NCI-H2227 (cell line): ENCODE measurements around the gene MDFI.

ENCODE experiments used
- DNase-seq: peaks from one replicate; lab custom pipeline; 2025; ENCODE audit not compliant: unreplicated experiment; lab: John Stamatoyannopoulos, UW

The MDFI gene

DNA sequence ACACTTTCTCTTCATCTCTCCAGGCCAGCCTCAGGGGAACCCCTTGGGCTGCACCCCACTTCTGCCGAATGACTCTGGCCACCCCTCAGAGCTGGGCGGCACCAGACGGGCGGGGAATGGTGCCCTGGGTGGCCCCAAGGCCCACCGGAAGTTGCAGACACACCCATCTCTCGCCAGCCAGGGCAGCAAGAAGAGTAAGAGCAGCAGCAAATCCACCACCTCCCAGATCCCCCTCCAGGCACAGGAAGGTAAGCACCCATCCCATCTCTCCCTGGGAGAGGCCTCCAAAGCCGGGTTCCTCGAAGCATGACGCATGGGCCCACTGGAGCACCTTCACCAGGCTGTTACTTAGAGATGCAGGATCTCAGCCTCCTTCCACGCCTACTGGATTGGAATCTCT lies 11.3 kb downstream of the MDFI start:
- DNase-seq, result no peak

DNA sequence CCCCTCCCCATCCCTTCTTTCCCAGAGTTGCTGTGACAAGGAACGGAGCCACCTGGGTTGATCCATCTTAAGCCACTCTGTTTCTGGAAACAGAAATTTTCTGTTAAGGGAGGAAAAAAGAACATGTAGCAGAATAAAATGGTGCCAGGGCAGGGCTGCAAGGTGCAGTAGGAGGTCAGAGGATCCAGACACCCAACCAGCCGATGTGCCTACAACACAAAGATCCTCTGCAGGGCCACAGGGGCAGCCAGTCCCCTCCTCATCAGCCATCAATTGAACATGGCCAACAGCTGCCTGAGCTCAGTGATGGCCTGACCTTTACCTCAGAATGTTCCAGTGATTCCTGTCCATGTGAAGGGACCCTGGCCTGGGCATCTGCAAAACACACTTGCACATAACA lies 11.9 kb downstream of the MDFI start:
- DNase-seq, result no peak

DNA sequence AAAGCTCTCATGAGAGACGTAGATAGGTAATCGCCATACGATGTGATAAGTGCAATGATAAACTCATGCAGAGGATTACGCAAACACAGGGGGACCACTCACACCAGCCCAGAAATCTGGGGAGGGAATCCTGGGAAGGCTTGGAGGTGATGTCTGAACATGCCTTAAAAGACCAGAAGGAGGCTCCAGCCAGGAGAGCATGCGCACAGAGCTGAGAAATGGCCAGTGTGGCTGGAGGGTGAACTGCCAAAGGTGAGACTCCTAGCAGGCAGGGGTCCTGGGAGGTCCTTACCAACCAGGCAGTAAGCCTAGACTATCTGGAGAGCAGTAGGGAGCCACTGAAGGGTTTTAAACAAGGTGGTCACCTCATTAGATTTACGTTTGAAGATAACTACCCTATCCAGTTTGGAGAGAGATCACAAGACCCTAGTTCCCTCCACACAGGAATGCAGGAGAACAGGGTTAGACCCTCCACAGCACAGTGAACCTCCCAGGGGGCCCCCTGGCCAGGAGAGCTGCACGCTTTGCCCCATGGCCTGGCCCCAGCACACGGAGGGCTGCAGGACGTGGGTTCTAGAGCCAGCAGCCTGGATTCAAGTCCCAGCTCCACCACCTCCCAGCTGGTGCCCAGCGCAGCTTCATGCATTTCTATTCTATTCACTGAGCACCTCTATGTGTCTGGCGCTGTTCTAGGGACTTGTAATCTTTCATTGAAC lies 13.1 kb downstream of the MDFI start:
- DNase-seq, result no peak

DNA sequence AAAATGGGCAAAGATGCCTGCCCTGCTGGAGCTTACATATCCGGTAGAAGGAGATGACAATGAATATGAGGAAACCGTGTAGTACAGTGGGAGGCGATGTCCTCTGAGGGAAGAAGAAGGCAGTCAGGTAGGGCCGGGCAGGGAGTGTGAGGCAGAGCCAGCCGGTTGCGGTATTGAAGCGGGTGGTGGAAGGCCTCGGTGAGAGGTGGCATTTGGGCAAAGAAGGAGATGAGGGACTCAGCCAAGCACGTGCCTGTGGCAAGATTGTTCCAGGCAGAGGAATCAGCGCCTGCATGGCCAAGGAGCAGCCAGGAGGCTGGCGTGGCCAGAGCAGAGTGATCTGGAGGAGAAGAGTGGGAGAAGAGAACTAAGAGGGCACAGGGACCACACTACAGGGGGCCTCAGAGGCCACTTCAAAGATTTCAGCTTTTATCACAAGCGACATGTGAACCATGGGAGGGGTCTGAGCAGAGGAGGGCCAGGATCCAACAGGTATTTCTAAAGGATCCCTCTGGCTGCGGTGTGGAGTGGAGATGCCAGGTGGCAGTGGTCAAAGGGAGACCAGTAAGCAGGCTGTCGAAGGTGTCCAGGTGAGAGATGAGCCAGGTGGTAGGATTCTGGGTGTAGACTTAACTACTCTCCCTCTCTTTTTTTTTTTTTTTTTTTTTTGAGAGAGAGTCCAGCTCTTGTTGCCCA lies 13.8 kb downstream of the MDFI start:
- DNase-seq, result no peak

DNA sequence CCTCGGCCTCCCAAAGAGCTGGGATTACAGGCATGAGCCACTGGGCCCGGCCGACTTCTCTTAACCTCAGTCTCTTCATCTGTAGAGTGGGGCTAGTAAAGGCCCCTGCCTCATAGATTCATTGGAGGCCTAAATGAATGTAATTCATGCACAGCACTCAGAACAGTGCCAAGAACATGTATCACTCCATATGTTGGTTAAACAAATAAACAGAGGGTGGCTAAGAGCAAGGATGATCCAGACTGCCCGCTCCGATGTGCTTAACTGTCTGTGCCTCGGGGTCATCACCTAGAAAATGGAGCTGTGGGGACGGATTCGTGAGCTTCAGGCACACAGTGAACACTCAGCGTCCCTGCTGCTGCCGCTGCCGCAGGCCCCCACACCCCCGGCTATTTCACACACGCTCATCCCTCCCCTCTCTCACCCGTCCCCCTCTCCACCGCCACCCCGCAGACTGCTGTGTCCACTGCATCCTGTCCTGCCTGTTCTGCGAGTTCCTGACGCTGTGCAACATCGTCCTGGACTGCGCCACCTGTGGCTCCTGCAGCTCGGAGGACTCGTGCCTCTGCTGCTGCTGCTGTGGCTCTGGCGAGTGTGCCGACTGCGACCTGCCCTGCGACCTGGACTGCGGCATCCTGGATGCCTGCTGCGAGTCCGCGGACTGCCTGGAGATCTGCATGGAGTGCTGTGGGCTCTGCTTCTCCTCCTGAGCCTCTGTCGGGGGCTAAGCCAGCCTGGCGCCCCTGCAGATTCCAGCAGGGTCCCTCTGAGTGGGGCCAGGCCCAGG lies 14.8 kb downstream of the MDFI start:
- no peak for DNase-seq

DNA sequence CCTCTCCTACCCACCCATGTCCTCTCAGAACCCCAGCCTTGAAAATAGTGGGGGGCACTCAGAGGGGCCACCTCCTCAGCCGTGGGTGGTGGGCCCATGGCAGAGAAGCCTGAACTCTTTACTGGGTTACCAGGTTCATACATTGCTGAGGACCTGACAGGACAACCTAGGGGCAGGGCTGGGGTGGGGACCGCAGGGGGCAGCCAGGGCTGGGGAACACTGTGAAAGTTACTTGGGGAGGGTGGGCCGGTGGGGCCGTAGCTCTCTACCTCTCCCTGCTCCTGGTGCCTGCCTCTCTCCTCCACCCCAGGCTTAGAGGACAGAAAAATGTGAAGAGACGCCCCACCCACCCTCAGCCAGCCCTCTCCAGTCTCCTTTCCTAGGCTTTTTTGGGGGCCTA lies 15.4 kb downstream of the MDFI start:
- no peak for DNase-seq

DNA sequence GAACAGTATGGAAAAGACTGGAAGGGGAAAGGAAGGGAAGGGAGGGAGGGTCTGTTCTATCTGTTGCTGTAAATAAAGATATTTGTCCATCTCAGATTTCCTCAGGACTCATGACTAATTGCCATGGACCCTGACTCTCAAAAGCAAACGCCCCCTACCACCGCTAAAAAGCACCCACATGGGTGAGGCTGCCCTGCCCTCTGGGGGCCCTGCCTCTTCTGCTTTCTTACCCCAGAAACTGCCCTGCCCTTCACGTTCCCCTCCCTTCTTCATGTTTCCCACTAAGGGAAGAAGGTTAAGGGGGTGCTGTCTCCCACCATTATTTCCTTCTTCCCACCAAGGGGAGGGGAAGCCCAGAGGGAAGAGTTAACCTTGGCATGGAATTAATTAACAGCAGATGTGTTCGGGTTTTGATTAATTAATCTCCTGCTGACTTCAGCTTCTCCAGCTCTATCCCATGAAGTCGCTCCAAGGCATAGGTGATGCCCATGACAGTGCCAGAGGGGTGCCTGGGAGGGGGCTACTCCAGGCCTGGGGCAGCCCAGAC lies 16.0 kb downstream of the MDFI start:
- no peak for DNase-seq

DNA sequence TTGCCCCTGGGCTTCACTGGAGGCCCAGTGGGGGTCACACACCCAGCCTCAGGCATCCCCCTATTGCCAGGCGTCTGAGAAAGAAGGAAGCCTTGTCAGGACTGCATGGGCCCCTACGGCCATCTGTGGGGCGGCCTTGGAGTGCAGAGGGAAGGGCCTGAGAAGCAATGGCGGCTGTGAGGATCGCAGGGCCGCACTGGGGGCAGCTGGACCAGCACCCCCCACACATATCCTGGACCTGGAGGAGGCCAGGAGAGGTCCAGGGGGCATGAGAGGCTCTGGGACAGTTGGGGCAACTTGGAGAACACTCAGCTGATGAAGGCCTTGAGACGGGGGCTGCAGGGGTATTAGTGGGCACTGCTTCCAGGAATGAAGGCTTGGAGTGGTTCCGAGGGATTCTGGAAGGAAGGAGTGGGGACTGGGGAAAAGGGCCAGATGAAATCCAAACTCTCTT lies 16.5 kb downstream of the MDFI start:
- no peak for DNase-seq

DNA sequence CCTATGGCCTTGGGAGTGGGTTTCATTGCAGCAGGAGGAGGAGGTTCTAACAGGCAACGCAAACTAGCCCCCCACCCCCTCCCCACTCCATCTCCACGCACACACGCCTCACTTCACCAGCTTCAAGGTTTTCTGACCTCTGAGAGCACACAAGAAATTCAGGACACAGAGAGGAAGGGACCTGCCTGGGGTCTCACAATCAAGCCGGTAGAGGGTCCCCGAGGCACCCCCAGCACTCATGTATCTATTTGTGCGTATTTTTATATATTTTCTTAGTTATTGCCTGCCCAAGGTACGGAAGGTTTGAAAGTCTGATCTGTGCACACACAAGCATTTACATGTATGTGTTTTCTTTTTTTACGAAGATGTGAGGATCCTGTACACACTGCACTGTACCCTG lies 16.9 kb downstream of the MDFI start:
- DNase-seq, result no peak

DNA sequence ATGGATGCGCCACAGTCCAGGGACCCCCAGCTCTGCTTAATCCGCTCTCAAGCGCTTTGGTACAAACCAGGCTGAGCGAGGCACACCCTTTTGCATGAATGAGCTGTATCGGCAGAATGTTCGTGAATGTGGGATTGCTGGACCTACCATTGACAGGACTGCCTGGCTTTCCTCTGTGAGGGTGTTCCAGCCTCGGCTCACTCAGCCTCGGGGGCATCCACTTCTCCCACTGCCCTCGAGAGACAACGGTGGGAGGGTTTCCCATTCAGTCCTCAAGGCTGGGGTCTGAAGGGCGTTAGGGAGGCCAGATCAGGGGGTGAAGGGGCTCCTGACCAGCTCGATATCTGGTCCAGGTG lies 17.4 kb downstream of the MDFI start:
- no peak for DNase-seq

DNA sequence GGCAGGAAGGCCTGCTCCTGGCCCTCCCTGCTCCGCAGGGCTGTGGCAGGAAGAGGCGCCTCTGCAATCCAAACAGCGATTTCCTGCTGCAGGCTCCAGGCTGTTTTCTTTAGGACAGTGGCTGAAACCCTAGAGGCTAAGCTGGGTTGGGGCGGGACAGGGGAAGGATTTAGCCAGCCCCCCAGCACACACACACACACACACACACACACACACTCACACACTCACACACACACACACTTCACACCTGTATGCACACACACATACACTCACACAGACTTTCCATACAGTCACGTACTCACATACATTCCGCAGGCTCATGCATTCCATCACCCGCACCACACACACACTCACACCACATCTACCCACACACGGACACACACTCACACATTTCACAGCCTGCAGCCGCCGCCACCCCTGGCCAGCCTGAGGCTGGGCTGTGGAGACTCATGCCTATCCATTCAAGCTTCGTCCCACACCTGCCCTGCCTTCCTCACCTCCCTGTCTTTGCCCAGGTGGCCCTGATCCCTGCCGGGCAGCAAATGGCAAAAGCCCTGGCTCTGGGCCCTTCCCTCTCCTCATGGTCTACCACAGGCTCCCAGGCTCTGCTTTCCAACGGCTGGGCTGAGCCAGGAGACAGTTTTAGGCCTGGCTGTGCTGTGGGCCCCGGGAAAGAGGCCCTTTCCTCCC lies 17.9 kb downstream of the MDFI start:
- DNase-seq, result no peak

DNA sequence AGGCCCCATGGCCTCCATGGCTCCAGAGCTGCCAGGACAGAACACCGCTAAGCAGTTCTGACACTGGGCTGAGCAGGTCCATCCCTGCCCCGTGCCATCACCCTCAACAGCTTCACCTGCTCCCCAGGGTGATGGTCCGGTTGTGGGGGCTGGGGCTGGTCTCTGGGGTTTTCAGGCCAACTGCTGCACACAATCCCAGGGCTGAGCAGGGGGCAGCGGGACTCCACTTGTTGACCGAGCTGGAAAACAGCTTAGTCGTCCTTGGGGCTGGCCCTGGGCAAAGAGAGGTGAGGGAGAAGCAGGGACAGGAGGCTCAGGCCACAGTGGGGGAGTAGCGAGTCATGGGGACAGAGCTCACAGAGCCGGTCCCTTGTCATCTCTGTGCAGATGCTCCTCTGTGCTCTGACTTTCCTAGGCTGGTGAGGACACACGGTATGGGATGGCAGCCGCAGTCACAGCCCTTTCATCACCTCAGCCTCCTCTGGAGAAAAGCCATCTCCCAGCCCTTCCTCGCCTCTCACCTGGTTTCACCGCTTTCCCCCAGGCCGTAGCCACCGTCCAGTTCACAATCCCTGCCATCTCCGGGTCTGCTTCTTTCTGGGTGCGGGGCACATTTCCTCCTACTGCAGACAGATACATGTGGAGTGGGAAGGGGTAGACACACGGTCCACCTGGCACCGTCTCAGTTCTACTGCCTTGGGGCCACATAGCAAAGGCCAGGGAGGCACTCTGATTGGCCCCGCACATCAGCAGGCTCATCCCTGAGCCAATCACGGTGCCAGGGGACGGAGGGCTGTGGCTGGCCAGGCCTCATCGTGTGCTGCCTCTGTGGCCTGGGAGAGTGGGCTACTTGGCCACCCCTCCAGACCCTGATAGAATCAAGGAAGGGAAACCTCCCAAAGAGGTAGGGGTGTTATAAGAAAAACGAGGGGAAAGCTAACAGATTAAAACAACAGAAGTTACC lies 19.1 kb downstream of the MDFI start:
- no peak for DNase-seq

DNA sequence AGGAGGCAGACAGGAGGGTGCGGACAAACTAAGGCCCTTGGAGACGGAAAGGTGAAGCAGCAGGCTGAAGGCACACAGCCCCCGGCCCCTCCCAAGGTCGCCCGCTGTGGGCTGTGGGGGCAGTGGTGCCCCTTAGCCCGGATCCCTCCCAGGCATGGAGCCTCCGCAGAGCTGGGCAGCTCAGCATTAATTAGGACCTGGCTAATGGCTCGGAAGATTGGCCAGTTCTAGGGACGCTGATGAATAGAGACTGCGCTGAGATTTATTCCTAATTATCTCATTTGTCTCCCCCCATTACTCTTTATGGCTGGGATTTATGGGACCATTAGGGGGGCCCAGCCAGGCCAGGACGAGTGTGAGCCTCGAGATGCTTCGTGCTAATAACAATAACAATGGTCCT lies 20.4 kb downstream of the MDFI start:
- DNase-seq, result no peak

DNA sequence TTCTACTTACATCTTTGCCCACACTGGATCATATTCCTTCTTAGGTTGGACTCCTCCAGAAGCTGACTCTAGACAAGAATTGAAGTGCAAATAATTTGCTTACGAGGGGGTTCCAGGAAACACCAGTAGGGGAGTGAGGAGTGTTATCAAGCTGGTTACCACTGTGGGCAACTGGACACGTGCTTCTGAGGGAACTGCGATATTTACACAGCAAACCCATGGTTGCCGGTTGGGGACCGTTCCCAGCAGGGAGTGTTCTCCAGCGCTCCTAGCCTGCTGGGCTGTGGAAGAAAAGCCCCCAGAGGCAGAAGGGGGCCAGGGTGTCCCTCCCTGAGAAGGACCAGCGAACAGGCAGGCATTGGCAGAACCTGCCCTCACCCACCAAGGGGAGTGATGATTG lies 21.7 kb downstream of the MDFI start:
- DNase-seq, result no peak

DNA sequence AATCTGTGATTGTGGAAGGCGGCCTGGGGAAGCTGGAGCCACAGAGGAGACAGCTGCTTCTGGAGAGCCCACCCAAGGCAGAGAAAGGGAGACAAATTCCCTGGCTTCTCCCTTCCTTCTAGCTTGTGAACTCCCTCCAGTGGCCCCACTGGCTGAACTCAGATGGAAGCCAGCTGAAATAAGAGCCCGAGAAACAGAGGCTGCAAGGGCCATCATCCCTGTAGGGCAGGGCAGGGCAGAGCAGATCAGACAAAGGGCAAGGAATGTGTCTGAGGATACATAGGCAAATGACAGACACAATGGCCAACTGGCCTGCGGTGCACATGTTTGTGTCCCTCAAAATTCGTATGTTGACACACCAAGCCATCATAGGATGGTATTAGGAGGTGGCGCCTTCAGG lies 25.3 kb downstream of the MDFI start:
- DNase-seq, result no peak

DNA sequence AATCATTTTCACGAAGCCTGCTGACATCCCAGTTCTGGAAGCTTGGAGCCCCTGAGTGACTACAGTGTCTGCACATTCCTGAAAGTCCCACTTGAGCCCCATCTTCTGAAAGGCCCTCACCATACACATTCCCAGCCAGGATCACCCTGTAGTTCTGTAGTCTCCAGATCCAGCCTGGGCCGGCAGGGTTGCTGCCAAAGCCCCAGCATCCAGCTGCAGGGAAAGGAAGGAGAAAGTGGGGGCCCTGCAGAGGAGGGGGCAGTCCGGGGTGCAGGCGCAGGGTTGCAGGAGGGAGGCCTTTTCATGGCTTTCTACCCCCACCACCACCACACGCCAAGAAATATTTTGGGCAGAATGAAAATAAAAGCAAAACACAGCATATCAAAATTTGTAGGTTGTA lies 26.0 kb downstream of the MDFI start:
- DNase-seq, result no peak

DNA sequence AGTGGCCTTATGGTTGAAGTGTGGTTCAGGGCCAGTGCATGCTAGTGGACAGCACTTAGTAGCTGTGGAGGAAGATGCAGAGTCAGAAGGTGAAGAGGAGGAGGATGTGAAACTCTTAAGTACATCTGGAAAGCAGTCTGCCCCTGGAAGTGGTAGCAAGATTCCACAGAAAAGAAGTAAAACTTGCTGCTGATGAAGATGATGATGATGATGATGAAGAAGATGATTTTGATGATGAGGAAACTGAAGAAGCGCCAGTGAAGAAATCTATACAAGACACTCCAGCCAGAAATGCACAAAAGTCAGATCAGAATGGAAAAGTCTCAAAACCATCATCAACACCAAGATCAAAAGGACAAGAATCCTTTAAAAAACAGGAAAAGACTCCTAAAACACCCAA lies 28.9 kb downstream of the MDFI start:
- no peak for DNase-seq

DNA sequence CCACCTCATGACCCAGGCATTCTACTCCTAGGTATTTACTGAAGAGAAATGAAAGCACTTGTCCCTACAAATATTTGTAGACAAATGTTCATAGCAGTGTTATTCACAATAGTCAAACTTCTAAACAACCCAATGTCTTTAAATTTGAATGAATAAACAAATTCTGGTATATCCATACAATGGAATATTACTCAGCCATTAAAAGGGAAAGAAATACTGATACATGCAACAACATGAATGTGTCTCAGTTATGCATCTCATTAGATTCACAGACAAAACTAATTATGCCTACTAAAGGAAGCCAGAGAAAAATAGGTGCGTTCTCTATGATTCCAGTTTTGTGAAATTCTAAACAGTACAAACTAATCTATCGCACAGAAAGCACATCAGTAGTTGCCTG lies 30.7 kb downstream of the MDFI start:
- DNase-seq, result no peak

DNA sequence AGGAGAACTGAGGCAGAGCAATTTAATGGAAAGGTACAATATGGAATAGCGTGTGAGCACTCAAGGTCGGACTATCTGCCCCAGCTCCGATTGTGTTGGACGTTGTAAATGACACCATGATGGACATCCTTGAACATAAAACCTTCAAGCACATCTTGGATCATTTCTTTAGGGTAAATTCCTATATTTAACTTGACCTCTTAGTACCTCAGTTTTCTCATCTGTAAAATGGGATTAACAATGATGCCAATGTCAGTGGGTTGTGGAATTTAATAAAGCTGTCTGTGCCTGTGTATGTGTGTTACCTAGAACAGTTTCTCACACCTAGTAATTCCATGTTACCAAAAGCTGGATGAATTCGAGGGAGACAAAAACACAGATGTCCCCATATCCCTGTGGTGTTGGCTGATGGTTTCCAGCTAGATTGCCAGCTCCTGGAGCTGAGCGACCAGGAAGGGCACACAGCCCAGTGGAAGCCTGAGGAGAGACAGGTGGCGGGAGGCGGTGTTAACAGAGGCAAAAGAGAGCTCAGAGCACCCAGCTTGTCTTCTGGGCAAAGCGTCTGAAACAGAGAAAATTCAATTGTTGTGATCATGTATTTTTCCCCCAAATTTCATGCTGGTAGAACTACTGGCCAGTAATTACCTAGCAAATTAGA lies 32.6 kb downstream of the MDFI start:
- DNase-seq, result no peak

DNA sequence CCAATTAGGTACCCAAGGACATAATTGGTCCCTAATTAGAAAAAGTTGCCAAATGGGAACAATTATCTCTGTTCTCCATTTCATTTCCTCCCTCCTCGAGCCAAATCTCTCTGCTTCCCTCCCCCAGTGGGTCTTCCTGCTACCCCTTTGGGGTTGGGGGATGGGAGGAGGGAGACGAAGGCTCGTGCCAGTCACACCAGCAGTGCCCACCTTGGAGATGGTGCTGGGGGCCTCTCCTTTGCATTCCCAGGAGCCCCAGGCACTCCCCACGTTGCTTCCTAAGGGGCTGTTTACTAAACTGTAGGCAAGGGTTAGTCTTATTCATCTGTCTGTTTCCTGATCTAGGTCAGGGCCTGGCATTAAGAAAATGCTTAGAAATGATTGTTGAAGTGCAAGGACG lies 33.1 kb downstream of the MDFI start:
- DNase-seq, result no peak
